HK-2 (cell line): ENCODE results near the gene CUL4A.

Source experiments
- DNase-seq: peaks from one replicate; pipeline ENCODE4 v3.0.0-alpha.2; 2018; ENCODE audit not compliant: unreplicated experiment

CUL4A gene

GRCh38 chr13:113207890-113208420, 1.5 kb upstream of the CUL4A start:
- peak; percentile 33 for DNase-seq

GRCh38 chr13:113208421-113209335, 735 bp upstream of the CUL4A start, which contains the start of gene PCID2:
Gene PCID2 (minus strand): TSS chr13:113208669. CDS start chr13:113208634, 35 bp downstream.
- DNase-seq = peak; percentile 84

- DNase-seq = peak; percentile 52
These were observed 477 bp downstream of the CUL4A start for GRCh38 chr13:113209759-113210421.

- DNase-seq = no peak
These were observed 1.4 kb downstream of the CUL4A start for GRCh38 chr13:113210833-113211232.

GRCh38 chr13:113211774-113212173, 2.4 kb downstream of the CUL4A start:
- DNase-seq = no peak

GRCh38 chr13:113216254-113217048, 7.0 kb downstream of the CUL4A start:
- peak; percentile 30 for DNase-seq

GRCh38 chr13:113218586-113218985, 9.2 kb downstream of the CUL4A start:
- no peak for DNase-seq

- no peak for DNase-seq
These were observed 10.0 kb downstream of the CUL4A start for GRCh38 chr13:113219256-113219940.

GRCh38 chr13:113220141-113220598, 10.8 kb downstream of the CUL4A start:
- no peak for DNase-seq

- no peak for DNase-seq
These were observed 11.5 kb downstream of the CUL4A start for GRCh38 chr13:113220877-113221276.

- no peak for DNase-seq
These were observed 13.7 kb downstream of the CUL4A start for GRCh38 chr13:113223070-113223469.

GRCh38 chr13:113224486-113224885, 15.1 kb downstream of the CUL4A start:
- DNase-seq = no peak

GRCh38 chr13:113225515-113225914, 16.1 kb downstream of the CUL4A start:
- no peak for DNase-seq

GRCh38 chr13:113226873-113227450, 17.5 kb downstream of the CUL4A start:
- no peak for DNase-seq

GRCh38 chr13:113229161-113229560, 19.7 kb downstream of the CUL4A start:
- DNase-seq = no peak

- DNase-seq = no peak
These were observed 20.4 kb downstream of the CUL4A start for GRCh38 chr13:113229791-113230190.

- DNase-seq = no peak
These were observed 22.1 kb downstream of the CUL4A start for GRCh38 chr13:113231306-113232207.

GRCh38 chr13:113232208-113233003, 23.0 kb downstream of the CUL4A start:
- no peak for DNase-seq

GRCh38 chr13:113233101-113233500, 23.7 kb downstream of the CUL4A start:
- no peak for DNase-seq
